GM19468 (cell line): ENCODE measurements around the gene MAMDC2.
A peak's percentile ranks its signal among the peaks of the same experiment; 100 is the strongest.

Source experiments
- ATAC-seq: cut with Tn5 transposase; IDR thresholded peaks from one replicate; pipeline ENCODE4 v1.9.1; 2021; ENCODE audit warnings: mild to moderate bottlenecking, moderate library complexity, moderate number of reproducible peaks; ENCODE audit not compliant: unreplicated experiment; ENCODE audit errors: extremely low read depth

The MAMDC2 gene

GRCh38 chr9:70250221-70250620 lies 206.6 kb downstream of the MAMDC2 start:
- no peak for ATAC-seq

GRCh38 chr9:70255486-70255885 lies 211.8 kb downstream of the MAMDC2 start:
- ATAC-seq, result no peak

GRCh38 chr9:70256123-70256551 lies 212.5 kb downstream of the MAMDC2 start:
- ATAC-seq, result no peak

- ATAC-seq, result no peak
Measured at GRCh38 chr9:70257502-70257901, 213.9 kb downstream of the MAMDC2 start.

- ATAC-seq, result peak; percentile 23
Measured at GRCh38 chr9:70257991-70258691, 214.5 kb downstream of the MAMDC2 start.

- peak; percentile 75 for ATAC-seq
Measured at GRCh38 chr9:70258692-70259511, 215.3 kb downstream of the MAMDC2 start, which contains the start of gene SMC5. SMC5 (plus strand) TSS chr9:70258978; CDS start chr9:70259079, 101 bp downstream.

- ATAC-seq, result no peak
Measured at GRCh38 chr9:70259512-70259802, 215.8 kb downstream of the MAMDC2 start.

- no peak for ATAC-seq
Measured at GRCh38 chr9:70260007-70260443, 216.4 kb downstream of the MAMDC2 start.

GRCh38 chr9:70260606-70261005 lies 217.0 kb downstream of the MAMDC2 start:
- peak; percentile 12 for ATAC-seq

GRCh38 chr9:70261131-70261870 lies 217.7 kb downstream of the MAMDC2 start:
- ATAC-seq, result no peak

GRCh38 chr9:70262366-70262765 lies 218.7 kb downstream of the MAMDC2 start:
- no peak for ATAC-seq

GRCh38 chr9:70262948-70263347 lies 219.3 kb downstream of the MAMDC2 start:
- no peak for ATAC-seq

GRCh38 chr9:70263421-70263820 lies 219.8 kb downstream of the MAMDC2 start:
- ATAC-seq, result no peak
